ENCODE data around the gene CDK2.
A peak's percentile ranks its signal among the peaks of the same experiment; 100 is the strongest.
"Not testable (repeated sequence)": the region's sequence is repeated elsewhere in the genome, so short reads cannot be mapped to it uniquely, and the experiment has no call there.

The CDK2 gene

GRCh38 chr12:55966408-55967281 lies at the start of gene CDK2:
CDK2 (plus strand) TSS chr12:55966830; CDS start chr12:55967009, 179 bp downstream.
- DNase-seq: peak; percentile 95

- DNase-seq: not testable (repeated sequence)
Observed at GRCh38 chr12:55919032-55919431, 47.6 kb upstream of the CDK2 start.

- no peak for DNase-seq
Observed at GRCh38 chr12:55922126-55922525, 44.5 kb upstream of the CDK2 start.

GRCh38 chr12:55923648-55924047 lies 43.0 kb upstream of the CDK2 start:
- DNase-seq: not testable (repeated sequence)

GRCh38 chr12:55925371-55925770 lies 41.3 kb upstream of the CDK2 start:
- no peak for DNase-seq

- DNase-seq: no peak
Observed at GRCh38 chr12:55925870-55926737, 40.5 kb upstream of the CDK2 start.

- DNase-seq: peak; percentile 93
Observed at GRCh38 chr12:55926738-55927587, 39.7 kb upstream of the CDK2 start.

GRCh38 chr12:55927588-55928502 lies 38.8 kb upstream of the CDK2 start, which contains the start of gene PYM1:
PYM1 (minus strand) TSS chr12:55927894; CDS start chr12:55927761, 133 bp downstream.
- DNase-seq: peak; percentile 78

- DNase-seq: peak; percentile 94
Observed at GRCh38 chr12:55929306-55929791, 37.3 kb upstream of the CDK2 start.

GRCh38 chr12:55930771-55931316 lies 35.8 kb upstream of the CDK2 start, which contains the start of gene DGKA:
DGKA (plus strand) TSS chr12:55931162; CDS start chr12:55936504, 5,342 bp downstream.
- DNase-seq: peak; percentile 90

GRCh38 chr12:55931317-55931779 lies 35.3 kb upstream of the CDK2 start:
- peak; percentile 24 for DNase-seq

- DNase-seq: peak; percentile 63
Observed at GRCh38 chr12:55931780-55932550, 34.7 kb upstream of the CDK2 start.

- peak; percentile 65 for DNase-seq
Observed at GRCh38 chr12:55932551-55932910, 34.1 kb upstream of the CDK2 start.

- peak; percentile 65 for DNase-seq
Observed at GRCh38 chr12:55933169-55933798, 33.3 kb upstream of the CDK2 start.

GRCh38 chr12:55933799-55934742 lies 32.6 kb upstream of the CDK2 start:
- DNase-seq: no peak

GRCh38 chr12:55934773-55935172 lies 31.9 kb upstream of the CDK2 start:
- DNase-seq: no peak

GRCh38 chr12:55935738-55936151 lies 30.9 kb upstream of the CDK2 start:
- DNase-seq: peak; percentile 47

- DNase-seq: no peak
Observed at GRCh38 chr12:55937981-55938380, 28.6 kb upstream of the CDK2 start.

Data from CD4-positive, alpha-beta T cell treated with Interleukin-6 for 4 hours (primary cell).